Fibroblast of lung (primary cell): Measurements from ENCODE around the gene CCM2. TPM values are rescaled to one million over a fixed set of nuclear protein-coding genes. Genes with fewer than 3 reads are reported as not detected.

Experiments used
- DNase-seq, 2 donors: peaks; one replicate each; pipeline versions ENCODE4 v3.0.0 to v3.0.0-alpha.2; 2010; ENCODE audit warnings: low read depth in 2 of 2
- H2AFZ ChIP-seq: 2 replicates; pipeline ENCODE4 v1.5.1; 2012; ENCODE audit warnings: low read length, control low read depth, inconsistent platforms
- H3K27ac ChIP-seq: 2 replicates; pipeline ENCODE4 v1.5.1; 2011; ENCODE audit warnings: low read length, control low read depth; ENCODE audit not compliant: insufficient read depth
- H3K27me3 ChIP-seq: 2 replicates; pipeline ENCODE4 v1.5.1; 2011; ENCODE audit warnings: mild to moderate bottlenecking, low read length; ENCODE audit not compliant: control insufficient read depth, insufficient read depth
- H3K36me3 ChIP-seq: 2 replicates; pipeline ENCODE4 v1.5.1; 2011; ENCODE audit warnings: low read length; ENCODE audit not compliant: control insufficient read depth, insufficient read depth
- H3K4me1 ChIP-seq: 2 replicates; pipeline ENCODE4 v1.5.1; 2011; ENCODE audit warnings: low read length; ENCODE audit not compliant: control insufficient read depth, insufficient read depth; ENCODE audit errors: extremely low read depth
- H3K4me2 ChIP-seq: 2 replicates; pipeline ENCODE4 v1.5.1; 2011; ENCODE audit warnings: low read length, control low read depth; ENCODE audit not compliant: insufficient read depth; ENCODE audit errors: extremely low read depth
- H3K4me3 ChIP-seq, 4 experiments: fragments of 200-600 bp in 1 of 4; sonication (generic) in 1 of 4; replicated peaks in 1 of 4; 2 replicates each; pipeline ENCODE4 v1.5.1; 2011 to 2016; ENCODE audit warnings: low read length in 4 of 4, low read depth in 3 of 4, mild to moderate bottlenecking in 3 of 4, control low read depth in 2 of 4, inconsistent platforms in 1 of 4, mixed read lengths in 1 of 4; ENCODE audit not compliant: insufficient read depth in 1 of 4; ENCODE audit errors: control extremely low read depth in 1 of 4
- H3K79me2 ChIP-seq: 2 replicates; pipeline ENCODE4 v1.5.1; 2012; ENCODE audit warnings: mild to moderate bottlenecking, low read length, inconsistent platforms; ENCODE audit not compliant: control insufficient read depth, insufficient read depth
- H3K9ac ChIP-seq: 2 replicates; pipeline ENCODE4 v1.5.1; 2011; ENCODE audit warnings: mild to moderate bottlenecking, low read length, control low read depth; ENCODE audit not compliant: insufficient read depth
- H3K9me3 ChIP-seq: 2 replicates; pipeline ENCODE4 v1.5.1; 2012; ENCODE audit warnings: low read depth, low read length; ENCODE audit not compliant: control insufficient read depth, insufficient read depth
- H4K20me1 ChIP-seq: 2 replicates; pipeline ENCODE4 v1.5.1; 2011; ENCODE audit warnings: low read length; ENCODE audit not compliant: control insufficient read depth, insufficient read depth; ENCODE audit errors: extremely low read depth
- CTCF ChIP-seq, 2 donors: IDR thresholded peaks in 1 of 2; conservative IDR thresholded peaks in 1 of 2; 1 replicate in 1 of 2; 2 replicates in 1 of 2; pipeline ENCODE4 v1.5.1; 2011 to 2012; ENCODE audit warnings: low read length in 2 of 2, control low read depth in 1 of 2, inconsistent platforms in 1 of 2, low read depth in 1 of 2, mild to moderate bottlenecking in 1 of 2
- EZH2 ChIP-seq: IDR thresholded peaks from 2 replicates; pipeline ENCODE4 v1.5.1; 2012; ENCODE audit warnings: low read length, control low read depth, mild to moderate bottlenecking; ENCODE audit errors: missing control alignments
- polyA plus RNA-seq, 2 donors: library from polyadenylated mRNA; depleted of rRNA in 1 of 2; stranded (reverse) in 1 of 2; unstranded in 1 of 2; fragments of >200 nt; gene quantifications; 2 replicates each; pipeline ENCODE4 v1.2.1, GENCODE V29; 2011 to 2012; ENCODE audit warnings: missing spikeins in 1 of 2
- total RNA-seq: library from RNA; depleted of rRNA; stranded (reverse); fragments of >200 nt; gene quantifications from 2 replicates; pipeline ENCODE4 v1.2.1, GENCODE V29; 2014

CCM2 gene
- total and polyA plus RNA-seq, 2 donors (not counting 1 experiment from before 2014, with no cell fraction given), result 27.8 to 52.4 TPM

- no peak overlapping the region for H3K4me3 ChIP-seq
- H3K9me3 ChIP-seq, result no peaks in the 10 kb centered on the region
- DNase-seq, result no peak
- TF ChIP-seq EZH2, result no peak
- TF ChIP-seq CTCF (conservative IDR thresholded peaks at IDR 0.05 in 1 of 2, IDR thresholded peaks at IDR 0.05 in 1 of 2; ENCODE audit: low read depth in 1 of 2, low read length in 2 of 2), result no peak
- H3K4me1 ChIP-seq, result peaks cover 11% of the 10 kb centered on the region
- H3K4me2 ChIP-seq, result no peak overlapping the region
- H3K36me3 ChIP-seq, result peaks cover 18% of the 10 kb centered on the region
- H3K27me3 ChIP-seq, result no peaks in the 10 kb centered on the region
- H3K27ac ChIP-seq, result no peak overlapping the region
- peaks cover 26% of the 10 kb centered on the region for H3K79me2 ChIP-seq
- H2AFZ ChIP-seq, result no peak overlapping the region
- no peak overlapping the region for H3K9ac ChIP-seq
- no peaks in the 10 kb centered on the region for H4K20me1 ChIP-seq
Observed at GRCh38 chr7:44987996-44988395, 12.0 kb upstream of the CCM2 start.

- no peak overlapping the region for H2AFZ ChIP-seq
- TF ChIP-seq CTCF (conservative IDR thresholded peaks at IDR 0.05 in 1 of 2, IDR thresholded peaks at IDR 0.05 in 1 of 2; ENCODE audit: low read depth in 1 of 2, low read length in 2 of 2), result no peak
- no peak for TF ChIP-seq EZH2
- DNase-seq, result no peak
- H3K27ac ChIP-seq, result no peak overlapping the region
- peaks cover 11% of the 10 kb centered on the region for H3K4me1 ChIP-seq
- no peaks in the 10 kb centered on the region for H3K9me3 ChIP-seq
- H4K20me1 ChIP-seq, result no peaks in the 10 kb centered on the region
- no peaks in the 10 kb centered on the region for H3K27me3 ChIP-seq
- no peak overlapping the region for H3K4me3 ChIP-seq
- no peak overlapping the region for H3K9ac ChIP-seq
- peaks cover 26% of the 10 kb centered on the region for H3K79me2 ChIP-seq
- H3K36me3 ChIP-seq, result peaks cover 14% of the 10 kb centered on the region
- H3K4me2 ChIP-seq, result no peak overlapping the region
Observed at GRCh38 chr7:44988701-44989100, 11.3 kb upstream of the CCM2 start.

GRCh38 chr7:44989132-44989531 lies 10.9 kb upstream of the CCM2 start:
- H3K27ac ChIP-seq, result no peak overlapping the region
- peaks cover 11% of the 10 kb centered on the region for H3K4me1 ChIP-seq
- no peak overlapping the region for H3K4me2 ChIP-seq
- H3K27me3 ChIP-seq, result no peaks in the 10 kb centered on the region
- no peaks in the 10 kb centered on the region for H3K9me3 ChIP-seq
- H2AFZ ChIP-seq, result no peak overlapping the region
- no peak for TF ChIP-seq CTCF (conservative IDR thresholded peaks at IDR 0.05 in 1 of 2, IDR thresholded peaks at IDR 0.05 in 1 of 2; ENCODE audit: low read depth in 1 of 2, low read length in 2 of 2)
- no peak for TF ChIP-seq EZH2
- no peak overlapping the region for H3K4me3 ChIP-seq
- no peaks in the 10 kb centered on the region for H4K20me1 ChIP-seq
- H3K36me3 ChIP-seq, result peaks cover 9% of the 10 kb centered on the region
- no peak for DNase-seq
- peaks cover 23% of the 10 kb centered on the region for H3K79me2 ChIP-seq
- H3K9ac ChIP-seq, result no peak overlapping the region
